Measurements from ENCODE around the gene VPS13D. TPM values are rescaled to one million over a fixed set of nuclear protein-coding genes. Genes with fewer than 3 reads are reported as not detected.

The VPS13D gene
- total and polyA plus RNA-seq, 9 donors, result 19.8 to 59.3 (median 41.8) TPM

GRCh38 chr1:12542616-12543592 lies 313.1 kb downstream of the VPS13D start:
- Histone ChIP-seq H3K9me3 (no peaks in the 10 kb centered on the region), H3K4me3 (no peak overlapping the region), H3K27me3 (no peaks in the 10 kb centered on the region), H3K27ac (no peak overlapping the region), H3K36me3 (no peaks in the 10 kb centered on the region), H3K4me1 (ENCODE audit: insufficient read depth) (peaks cover 28% of the 10 kb centered on the region)
- TF ChIP-seq CTCF (IDR thresholded peaks at IDR 0.05), result no peak
- TF ChIP-seq EP300 (IDR thresholded peaks at IDR 0.05), result no peak
- TF ChIP-seq POLR2A (IDR thresholded peaks at IDR 0.05), result no peak
- intact Hi-C loops (cut with DNase I), result loop anchor here (5.0 to 10.0 kb wide), 7 partner anchors 52 to 138 kb away; partner anchors contain the start of gene DHRS3 (in 2 of the 4)
- WGBS, 3 donors, result 87 to 92% (median 90%) methylated on average over 9 of the region's 9 CpGs
- no peak for DNase-seq

DNA sequence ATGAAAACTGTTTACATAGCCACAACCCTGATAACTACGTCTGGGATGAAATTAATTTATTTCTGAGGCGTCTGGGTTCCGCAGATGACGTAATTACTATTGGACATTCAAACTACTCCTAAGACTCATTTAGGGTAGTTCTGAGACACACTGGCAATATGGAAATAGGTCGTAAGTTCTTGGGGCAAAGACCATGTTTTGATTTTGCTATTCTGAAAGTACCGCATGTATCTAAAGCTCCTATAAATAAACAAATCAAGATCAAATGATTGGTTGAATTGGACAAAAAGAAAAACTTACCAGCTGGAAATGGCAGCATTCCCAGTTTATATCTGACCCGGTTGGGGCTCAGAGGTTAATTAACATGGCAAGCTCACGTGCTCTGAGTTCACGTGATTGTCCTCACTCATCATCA lies 313.9 kb downstream of the VPS13D start:
- no peaks in the 10 kb centered on the region for H3K36me3 ChIP-seq
- H3K4me3 ChIP-seq, result no peak overlapping the region
- H3K27me3 ChIP-seq, result no peaks in the 10 kb centered on the region
- WGBS, 3 donors, result 60 to 70% (median 62%) methylated on average over 9 of the region's 9 CpGs
- TF ChIP-seq EP300 (IDR thresholded peaks at IDR 0.05) (no peak), POLR2A (IDR thresholded peaks at IDR 0.05) (no peak), CTCF (IDR thresholded peaks at IDR 0.05) (no peak)
- intact Hi-C loops (cut with DNase I), result loop anchor here (5.0 to 10.0 kb wide), 7 partner anchors 51 to 139 kb away; partner anchors contain the start of gene DHRS3 (in 2 of the 4)
- H3K9me3 ChIP-seq, result no peaks in the 10 kb centered on the region
- H3K4me1 ChIP-seq (ENCODE audit: insufficient read depth), result peaks cover 34% of the 10 kb centered on the region
- no peak overlapping the region for H3K27ac ChIP-seq
- no peak for DNase-seq

GRCh38 chr1:12544357-12544756 lies 314.5 kb downstream of the VPS13D start:
- no peak for DNase-seq
- no peaks in the 10 kb centered on the region for H3K27me3 ChIP-seq
- H3K4me3 ChIP-seq, result no peak overlapping the region
- no peaks in the 10 kb centered on the region for H3K9me3 ChIP-seq
- peaks cover 35% of the 10 kb centered on the region for H3K4me1 ChIP-seq (ENCODE audit: insufficient read depth)
- TF ChIP-seq EP300 (IDR thresholded peaks at IDR 0.05) (no peak), POLR2A (IDR thresholded peaks at IDR 0.05) (no peak), CTCF (IDR thresholded peaks at IDR 0.05) (no peak)
- intact Hi-C loops (cut with DNase I), result loop anchor here (5.0 to 10.0 kb wide), 7 partner anchors 50 to 140 kb away; partner anchors contain the start of gene DHRS3 (in 2 of the 4)
- H3K27ac ChIP-seq, result no peak overlapping the region
- H3K36me3 ChIP-seq, result no peaks in the 10 kb centered on the region
- WGBS, 3 donors, result 62 to 68% (median 67%) methylated on average over 4 of the region's 4 CpGs

GRCh38 chr1:12544992-12545391 lies 315.2 kb downstream of the VPS13D start:
- no peak overlapping the region for H3K27ac ChIP-seq
- 50 to 59% (median 55%) methylated on average over 8 of the region's 8 CpGs for WGBS, 3 donors
- intact Hi-C loops (cut with DNase I), result loop anchor here (5.0 to 10.0 kb wide), 8 partner anchors 50 to 140 kb away; partner anchors contain the start of gene DHRS3 (in 2 of the 4)

More at GRCh38 chr1:12544992-12545391, 315.2 kb downstream of the VPS13D start:
- peak in 1 of 5 donors; percentile 33 for DNase-seq
- H3K36me3 ChIP-seq, result no peaks in the 10 kb centered on the region
- peaks cover 36% of the 10 kb centered on the region for H3K4me1 ChIP-seq (ENCODE audit: insufficient read depth)
- no peaks in the 10 kb centered on the region for H3K27me3 ChIP-seq
- H3K9me3 ChIP-seq, result no peaks in the 10 kb centered on the region
- H3K4me3 ChIP-seq, result no peak overlapping the region
- TF ChIP-seq POLR2A (IDR thresholded peaks at IDR 0.05) (no peak), CTCF (IDR thresholded peaks at IDR 0.05) (no peak), EP300 (IDR thresholded peaks at IDR 0.05) (no peak)

Measured in ovary (tissue), 9 donors.